Pancreas (tissue), 10 donors: Measurements from ENCODE around the gene TSKS. TPM values are rescaled to one million over a fixed set of nuclear protein-coding genes. Genes with fewer than 3 reads are reported as not detected.

Experiments
- ATAC-seq, 4 donors: fragments of 200-7000 bp; cut with Tn5 transposase; one replicate each; pipeline versions ENCODE4 v1.8.0 to v1.9.1; 2020; ENCODE audit warnings: mild to moderate bottlenecking in 4 of 4, moderate library complexity in 4 of 4
- DNase-seq, 6 donors: peaks; one replicate each; pipeline ENCODE4 v3.0.0-alpha.2; 2020
- FAIRE-seq: peaks from 2 replicates; lab custom pipeline; 2012; peaks lifted over from hg19 to GRCh38; lab: Jason Lieb, UNC
- H3K27ac ChIP-seq, 4 donors: fragments of 200-600 bp; sonication (generic); 1 replicate in 3 of 4; 2 replicates in 1 of 4; pipeline versions ENCODE4 v1.5.0 to v1.8.0; 2020
- H3K27me3 ChIP-seq, 4 donors: fragments of 200-600 bp; one replicate each; pipeline ENCODE4 v1.8.0; 2021
- H3K36me3 ChIP-seq, 3 donors: fragments of 200-600 bp; sonication (generic) in 1 of 3; one replicate each; pipeline versions ENCODE4 v1.5.0 to v1.8.0; 2020 to 2021
- H3K4me1 ChIP-seq, 3 donors: fragments of 200-600 bp; one replicate each; pipeline ENCODE4 v1.8.0; 2021
- H3K4me3 ChIP-seq, 4 donors: fragments of 200-600 bp; sonication (generic) in 2 of 4; one replicate each; pipeline versions ENCODE4 v1.5.0 to v1.8.0; 2020 to 2021
- H3K9me3 ChIP-seq, 4 donors: fragments of 200-600 bp; one replicate each; pipeline ENCODE4 v1.8.0; 2021
- CTCF ChIP-seq, 4 donors: fragments of 200-600 bp; sonication (generic) in 3 of 4; IDR thresholded peaks; one replicate each; pipeline versions ENCODE4 v1.5.0 to v1.8.0; 2021; ENCODE audit warnings: antibody characterized with exemption in 4 of 4
- WGBS, 2 donors: extraction: QIAGEN DNeasy Blood & Tissue Kit; methylation state at CpG; one replicate each; pipeline ENCODE4 v1.1.7; 2013; 5-methylcytosine and 5-hydroxymethylcytosine counted together
- intact Hi-C, 3 donors: fragments of 100-400 bp; cut with DNase I; formaldehyde crosslinking; loops; one replicate each; pipeline versions ENCODE4 v1.11.1 to v1.14.2; 2022
- polyA plus RNA-seq, 2 donors: library from polyadenylated mRNA; stranded (reverse); fragments of 200-250 nt; gene quantifications; one replicate each; pipeline ENCODE4 v1.2.3, GENCODE V29; 2013
- total RNA-seq, 6 donors: library from RNA; stranded (reverse); fragmentation: NEBNext Ultra II Directional in 4 of 6; extraction: Animal tissue kit (Norgen Biotek cat#: 25700) in 4 of 6; gene quantifications; one replicate each; pipeline versions ENCODE4 v1.2.1 to v1.2.4, GENCODE V29; 2021 to 2023
- donor health status: healthy with polysubstance abuse.
- donor health status: DM: no; HTN: no; CAD: no; lungs with moderate emphysema.
- donor health status: DM: no; HTN: no; CAD: no.
- donor health status: control.
- donor health status: control.
- donor health status: Bipolar disorder and iron deficiency.
- donor health status: DM: yes; HTN: yes; CAD: no.
- donor health status: DM: no; HTN: no; CAD: no.
- donor health status: DM: no; HTN: no; CAD: no.
- donor health status: DM: yes; HTN: yes; CAD: no.

TSKS gene
- total and polyA plus RNA-seq, 8 donors: 0.08 to 0.76 (median 0.34) TPM; not detected in 3

GRCh38 chr19:49782515-49782914 lies 19.4 kb upstream of the TSKS start:
- H3K27ac ChIP-seq: no peak overlapping the region
- ATAC-seq (no peak), FAIRE-seq (no peak), DNase-seq (no peak)
- H3K4me3 ChIP-seq: no peak overlapping the region
- H3K9me3 ChIP-seq: no peaks in the 10 kb centered on the region
- TF ChIP-seq CTCF (IDR thresholded peaks at IDR 0.05): no peak
- no peaks in the 10 kb centered on the region for H3K27me3 ChIP-seq
- H3K4me1 ChIP-seq: no peaks in the 10 kb centered on the region
- H3K36me3 ChIP-seq: peaks cover 0 to 8% (median 0%) of the 10 kb centered on the region in 3 donors
- intact Hi-C loops: no loop called here
- 97% methylated on average over 17 to 18 of the region's 18 CpGs for WGBS, 2 donors

- no peak overlapping the region for H3K27ac ChIP-seq
- H3K4me1 ChIP-seq: no peaks in the 10 kb centered on the region
- no peaks in the 10 kb centered on the region for H3K9me3 ChIP-seq
- no peak overlapping the region for H3K4me3 ChIP-seq
- no peak for TF ChIP-seq CTCF (IDR thresholded peaks at IDR 0.05)
- WGBS, 2 donors: 93 to 96% methylated on average over 7 of the region's 7 CpGs
- intact Hi-C loops: no loop called here
- H3K36me3 ChIP-seq: peaks cover 0 to 8% (median 0%) of the 10 kb centered on the region in 3 donors
- no peak for DNase-seq
- no peak for FAIRE-seq
- no peak for ATAC-seq
- no peaks in the 10 kb centered on the region for H3K27me3 ChIP-seq
Measured at GRCh38 chr19:49781394-49781793, 18.3 kb upstream of the TSKS start.

GRCh38 chr19:49780861-49781260 lies 17.8 kb upstream of the TSKS start:
- no peak for TF ChIP-seq CTCF (IDR thresholded peaks at IDR 0.05)
- Histone ChIP-seq H3K9me3 (no peaks in the 10 kb centered on the region), H3K27me3 (no peaks in the 10 kb centered on the region), H3K4me1 (no peaks in the 10 kb centered on the region), H3K36me3 (peaks cover 0 to 8% (median 0%) of the 10 kb centered on the region in 3 donors), H3K27ac (no peak overlapping the region), H3K4me3 (no peak overlapping the region)
- intact Hi-C loops: no loop called here
- ATAC-seq: no peak
- 86 to 91% methylated on average over 8 of the region's 8 CpGs for WGBS, 2 donors
- DNase-seq: no peak
- FAIRE-seq: no peak

- DNase-seq: no peak
- H3K27me3 ChIP-seq: no peaks in the 10 kb centered on the region
- H3K4me3 ChIP-seq: no peak overlapping the region
- H3K36me3 ChIP-seq: peaks cover 0 to 8% (median 0%) of the 10 kb centered on the region in 3 donors
- no peak overlapping the region for H3K27ac ChIP-seq
- H3K4me1 ChIP-seq: no peaks in the 10 kb centered on the region
- ATAC-seq: peak in 2 of 4 donors; percentile 21 to 29
- H3K9me3 ChIP-seq: no peaks in the 10 kb centered on the region
- TF ChIP-seq CTCF (IDR thresholded peaks at IDR 0.05): no peak
- 85 to 89% methylated on average over 11 of the region's 11 CpGs for WGBS, 2 donors
- intact Hi-C loops: no loop called here
- no peak for FAIRE-seq
Measured at GRCh38 chr19:49779731-49780555, 16.8 kb upstream of the TSKS start.

- Histone ChIP-seq H3K9me3 (no peaks in the 10 kb centered on the region), H3K36me3 (no peaks in the 10 kb centered on the region), H3K27ac (no peak overlapping the region), H3K4me3 (no peak overlapping the region), H3K27me3 (no peaks in the 10 kb centered on the region), H3K4me1 (no peaks in the 10 kb centered on the region)
- no peak for TF ChIP-seq CTCF (IDR thresholded peaks at IDR 0.05)
- ATAC-seq (no peak), DNase-seq (no peak), FAIRE-seq (no peak)
- 94 to 95% methylated on average over 6 of the region's 6 CpGs for WGBS, 2 donors
- intact Hi-C loops: no loop called here
Measured at GRCh38 chr19:49776371-49776764, 13.3 kb upstream of the TSKS start.
